Stimulated activated CD8-positive, alpha-beta memory T cell treated with anti-CD3 and anti-CD28 coated beads, Interleukin-7, amount 100 ng/mL, for 24 hours (primary cell): ENCODE results near the gene CLASP1.
"Not testable (repeated sequence)": the region's sequence is repeated elsewhere in the genome, so short reads cannot be mapped to it uniquely, and the experiment has no call there.

ENCODE experiments used
- DNase-seq: peaks from one replicate; pipeline ENCODE4 v3.0.0-alpha.2; 2020; ENCODE audit warnings: low read depth

CLASP1 gene

GRCh38 chr2:121374412-121375075, 274.7 kb downstream of the CLASP1 start:
- DNase-seq = not testable (repeated sequence)

- DNase-seq = no peak
These were observed 276.4 kb downstream of the CLASP1 start for GRCh38 chr2:121372721-121373353.

- no peak for DNase-seq
These were observed 277.2 kb downstream of the CLASP1 start for GRCh38 chr2:121372082-121372481.

GRCh38 chr2:121368836-121369235, 280.4 kb downstream of the CLASP1 start:
- no peak for DNase-seq

- DNase-seq = no peak
These were observed 281.1 kb downstream of the CLASP1 start for GRCh38 chr2:121368155-121368554.

- DNase-seq = no peak
These were observed 281.9 kb downstream of the CLASP1 start for GRCh38 chr2:121367246-121367900.

- DNase-seq = no peak
These were observed 283.2 kb downstream of the CLASP1 start for GRCh38 chr2:121366040-121366439.

- no peak for DNase-seq
These were observed 284.2 kb downstream of the CLASP1 start for GRCh38 chr2:121365061-121365460.

GRCh38 chr2:121363632-121364420, 285.4 kb downstream of the CLASP1 start:
- no peak for DNase-seq

GRCh38 chr2:121362774-121363173, 286.5 kb downstream of the CLASP1 start:
- no peak for DNase-seq

GRCh38 chr2:121362226-121362625, 287.0 kb downstream of the CLASP1 start:
- no peak for DNase-seq

- DNase-seq = no peak
These were observed 288.5 kb downstream of the CLASP1 start for GRCh38 chr2:121360566-121361300.

- no peak for DNase-seq
These were observed 289.3 kb downstream of the CLASP1 start for GRCh38 chr2:121359716-121360565.

GRCh38 chr2:121359170-121359569, 290.1 kb downstream of the CLASP1 start:
- DNase-seq = no peak

- no peak for DNase-seq
These were observed 291.0 kb downstream of the CLASP1 start for GRCh38 chr2:121358291-121358690.

GRCh38 chr2:121356058-121356640, 293.1 kb downstream of the CLASP1 start:
- no peak for DNase-seq

- DNase-seq = no peak
These were observed 293.8 kb downstream of the CLASP1 start for GRCh38 chr2:121355488-121355887.

- no peak for DNase-seq
These were observed 297.5 kb downstream of the CLASP1 start for GRCh38 chr2:121351521-121352318.

GRCh38 chr2:121350890-121351289, 298.4 kb downstream of the CLASP1 start:
- no peak for DNase-seq

- no peak for DNase-seq
These were observed 298.9 kb downstream of the CLASP1 start for GRCh38 chr2:121350402-121350775.
